Medulla oblongata (tissue), 1 donor: ENCODE results near the gene GIGYF2.

ENCODE experiments used
- DNase-seq: peaks from one replicate; pipeline ENCODE4 v3.0.0-alpha.2; 2015; ENCODE audit errors: extremely low spot score

GIGYF2 gene

GRCh38 chr2:232761301-232761907, 64.3 kb downstream of the GIGYF2 start:
- peak; percentile 26 for DNase-seq

GRCh38 chr2:232767866-232768265, 70.7 kb downstream of the GIGYF2 start:
- DNase-seq: no peak

GRCh38 chr2:232770207-232770606, 73.1 kb downstream of the GIGYF2 start:
- DNase-seq: no peak

GRCh38 chr2:232771870-232772269, 74.7 kb downstream of the GIGYF2 start:
- no peak for DNase-seq

GRCh38 chr2:232772531-232772930, 75.4 kb downstream of the GIGYF2 start:
- no peak for DNase-seq

- DNase-seq: no peak
These were observed 76.7 kb downstream of the GIGYF2 start for GRCh38 chr2:232773815-232774214.

- no peak for DNase-seq
These were observed 79.3 kb downstream of the GIGYF2 start, which contains the start of gene KCNJ13 for GRCh38 chr2:232776435-232776834. Gene KCNJ13 (minus strand): TSS chr2:232776565. CDS start chr2:232771362, 5,203 bp downstream.

- peak; percentile 14 for DNase-seq
These were observed 80.1 kb downstream of the GIGYF2 start for GRCh38 chr2:232777276-232777675.

GRCh38 chr2:232779465-232779864, 82.3 kb downstream of the GIGYF2 start:
- no peak for DNase-seq

GRCh38 chr2:232779934-232780333, 82.8 kb downstream of the GIGYF2 start:
- no peak for DNase-seq

GRCh38 chr2:232781765-232782164, 84.6 kb downstream of the GIGYF2 start:
- DNase-seq: no peak

- DNase-seq: no peak
These were observed 86.1 kb downstream of the GIGYF2 start for GRCh38 chr2:232783278-232783677.

GRCh38 chr2:232787806-232788205, 90.7 kb downstream of the GIGYF2 start:
- DNase-seq: no peak

- DNase-seq: no peak
These were observed 92.0 kb downstream of the GIGYF2 start for GRCh38 chr2:232789082-232789481.

- no peak for DNase-seq
These were observed 94.4 kb downstream of the GIGYF2 start for GRCh38 chr2:232791518-232791917.

GRCh38 chr2:232793271-232793670, 96.1 kb downstream of the GIGYF2 start:
- no peak for DNase-seq

- no peak for DNase-seq
These were observed 97.8 kb downstream of the GIGYF2 start for GRCh38 chr2:232794981-232795380.

- DNase-seq: no peak
These were observed 98.8 kb downstream of the GIGYF2 start for GRCh38 chr2:232795920-232796319.

- no peak for DNase-seq
These were observed 101.1 kb downstream of the GIGYF2 start for GRCh38 chr2:232798187-232798586.

- no peak for DNase-seq
These were observed 103.0 kb downstream of the GIGYF2 start for GRCh38 chr2:232800166-232800565.

- no peak for DNase-seq
These were observed 105.0 kb downstream of the GIGYF2 start for GRCh38 chr2:232802091-232802490.

GRCh38 chr2:232809349-232810124, 112.4 kb downstream of the GIGYF2 start:
- no peak for DNase-seq

- no peak for DNase-seq
These were observed 113.3 kb downstream of the GIGYF2 start for GRCh38 chr2:232810444-232810843.
